Prostate gland (tissue), 2 donors: ENCODE data around the gene EBLN2. TPM values are rescaled to one million over a fixed set of nuclear protein-coding genes. Genes with fewer than 3 reads are reported as not detected.

Source experiments
- DNase-seq: peaks from one replicate; pipeline ENCODE4 v3.0.0-alpha.2; 2019; ENCODE audit warnings: low spot score
- H3K27ac ChIP-seq, 2 donors: fragments of 200-600 bp; sonication (generic); 2 replicates each; pipeline ENCODE4 v1.5.1; 2017 to 2019
- H3K27me3 ChIP-seq: fragments of 200-600 bp; sonication (generic); replicated peaks from 2 replicates; pipeline ENCODE4 v1.5.1; 2019; ENCODE audit not compliant: insufficient read depth
- H3K36me3 ChIP-seq, 2 donors: fragments of 200-600 bp; sonication (generic); 1 replicate in 1 of 2; 2 replicates in 1 of 2; pipeline versions ENCODE4 v1.5.1 to v1.8.1; 2017 to 2019
- H3K4me1 ChIP-seq: fragments of 200-600 bp; sonication (generic); replicated peaks from 2 replicates; pipeline ENCODE4 v1.5.1; 2019
- H3K4me3 ChIP-seq, 2 donors: fragments of 200-600 bp; sonication (generic); 2 replicates each; pipeline ENCODE4 v1.5.1; 2017 to 2019
- H3K9me3 ChIP-seq: fragments of 200-600 bp; sonication (generic); 2 replicates; pipeline ENCODE4 v1.5.1; 2017
- POLR2A ChIP-seq: fragments of 450-650 bp; IDR thresholded peaks from one replicate; pipeline ENCODE4 v1.6.1; 2016; ENCODE audit warnings: antibody characterized with exemption, mild to moderate bottlenecking
- POLR2AphosphoS5 ChIP-seq: sonication (generic); formaldehyde crosslinking; IDR thresholded peaks from one replicate; pipeline ENCODE4 v1.6.1; 2017; ENCODE audit warnings: antibody characterized with exemption
- WGBS: methylation state at CpG from one replicate; pipeline ENCODE4 v1.1.5; 2018; 5-methylcytosine and 5-hydroxymethylcytosine counted together
- intact Hi-C: fragments of 100-400 bp; cut with DNase I; formaldehyde crosslinking; loops from one replicate; pipeline ENCODE4 v1.14.2; 2022
- total RNA-seq, 2 donors: library from RNA; depleted of rRNA; stranded (reverse); fragments of >200 nt; gene quantifications; one replicate each; pipeline ENCODE4 v1.1.0, GENCODE V29; 2016
- TF ChIP-seq, protein P1 (sequence below), 4 experiments: fragments of 200-600 bp in 2 of 4; fragments of 450-650 bp in 2 of 4; sonication (generic) in 2 of 4; IDR thresholded peaks; 1 replicate in 3 of 4; 2 replicates in 1 of 4; pipeline ENCODE4 v1.5.1; 2016 to 2019; ENCODE audit warnings: antibody characterized with exemption in 4 of 4, mild to moderate bottlenecking in 2 of 4, moderate library complexity in 2 of 4

The EBLN2 gene
- total RNA-seq, 2 donors from 2014 or later, result 0.82 to 4.1 TPM

- H3K9me3 ChIP-seq, result no peaks in the 10 kb centered on the region
- H3K4me3 ChIP-seq, result no peak overlapping the region
- no peak for DNase-seq
- no peaks in the 10 kb centered on the region for H3K4me1 ChIP-seq
- WGBS, result 62% methylated on average over 6 of the region's 6 CpGs
- no peaks in the 10 kb centered on the region for H3K27me3 ChIP-seq
- no peak overlapping the region for H3K27ac ChIP-seq
- H3K36me3 ChIP-seq, result no peaks in the 10 kb centered on the region
- intact Hi-C loops, result no loop called here
- TF ChIP-seq POLR2A (no peak), POLR2AphosphoS5 (no peak)
- TF ChIP-seq, protein P1, sequence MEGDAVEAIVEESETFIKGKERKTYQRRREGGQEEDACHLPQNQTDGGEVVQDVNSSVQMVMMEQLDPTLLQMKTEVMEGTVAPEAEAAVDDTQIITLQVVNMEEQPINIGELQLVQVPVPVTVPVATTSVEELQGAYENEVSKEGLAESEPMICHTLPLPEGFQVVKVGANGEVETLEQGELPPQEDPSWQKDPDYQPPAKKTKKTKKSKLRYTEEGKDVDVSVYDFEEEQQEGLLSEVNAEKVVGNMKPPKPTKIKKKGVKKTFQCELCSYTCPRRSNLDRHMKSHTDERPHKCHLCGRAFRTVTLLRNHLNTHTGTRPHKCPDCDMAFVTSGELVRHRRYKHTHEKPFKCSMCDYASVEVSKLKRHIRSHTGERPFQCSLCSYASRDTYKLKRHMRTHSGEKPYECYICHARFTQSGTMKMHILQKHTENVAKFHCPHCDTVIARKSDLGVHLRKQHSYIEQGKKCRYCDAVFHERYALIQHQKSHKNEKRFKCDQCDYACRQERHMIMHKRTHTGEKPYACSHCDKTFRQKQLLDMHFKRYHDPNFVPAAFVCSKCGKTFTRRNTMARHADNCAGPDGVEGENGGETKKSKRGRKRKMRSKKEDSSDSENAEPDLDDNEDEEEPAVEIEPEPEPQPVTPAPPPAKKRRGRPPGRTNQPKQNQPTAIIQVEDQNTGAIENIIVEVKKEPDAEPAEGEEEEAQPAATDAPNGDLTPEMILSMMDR (IDR thresholded peaks at IDR 0.05), result no peak
Measured at GRCh38 chr3:73026111-73026759, 35.2 kb upstream of the EBLN2 start.

- intact Hi-C loops, result no loop called here
- H3K27ac ChIP-seq, result no peak overlapping the region
- 97% methylated on average over 2 of the region's 2 CpGs for WGBS
- TF ChIP-seq POLR2AphosphoS5 (no peak), POLR2A (no peak)
- TF ChIP-seq, protein P1 (IDR thresholded peaks at IDR 0.05), result no peak
- no peaks in the 10 kb centered on the region for H3K27me3 ChIP-seq
- H3K9me3 ChIP-seq, result no peaks in the 10 kb centered on the region
- DNase-seq, result no peak
- no peak overlapping the region for H3K4me3 ChIP-seq
- no peaks in the 10 kb centered on the region for H3K4me1 ChIP-seq
- no peaks in the 10 kb centered on the region for H3K36me3 ChIP-seq
Measured at GRCh38 chr3:73026760-73027113, 34.7 kb upstream of the EBLN2 start.

DNA sequence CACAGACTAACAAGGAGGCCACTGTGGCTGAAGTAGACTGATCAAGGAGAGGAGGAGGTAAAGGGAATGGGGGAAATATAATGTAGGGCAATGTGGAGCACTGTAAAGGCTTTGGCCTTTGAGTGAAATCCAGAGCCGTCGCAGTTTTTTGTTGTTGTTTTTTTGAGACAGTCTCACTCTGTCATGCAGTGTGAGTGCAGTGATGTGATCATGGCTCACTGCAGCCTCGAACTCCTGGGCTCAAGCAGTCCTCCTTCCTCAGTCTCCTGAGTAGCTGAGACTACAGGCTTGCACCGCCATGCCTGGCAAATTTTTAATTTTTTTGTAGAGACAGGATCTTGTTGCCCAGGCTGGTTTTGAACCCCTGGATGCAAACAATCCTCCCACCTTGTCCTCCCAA lies 32.7 kb upstream of the EBLN2 start:
- Histone ChIP-seq H3K36me3 (no peaks in the 10 kb centered on the region), H3K27ac (no peak overlapping the region), H3K4me3 (no peak overlapping the region), H3K27me3 (no peaks in the 10 kb centered on the region), H3K9me3 (no peaks in the 10 kb centered on the region), H3K4me1 (no peaks in the 10 kb centered on the region)
- WGBS, result 97% methylated on average over 4 of the region's 4 CpGs
- intact Hi-C loops, result no loop called here
- TF ChIP-seq, protein P1 (IDR thresholded peaks at IDR 0.05), result no peak
- no peak for TF ChIP-seq POLR2AphosphoS5
- TF ChIP-seq POLR2A, result no peak
- DNase-seq, result no peak

GRCh38 chr3:73029321-73029796 lies 32.1 kb upstream of the EBLN2 start:
- DNase-seq, result no peak
- no peaks in the 10 kb centered on the region for H3K4me1 ChIP-seq
- no peaks in the 10 kb centered on the region for H3K9me3 ChIP-seq
- no peak overlapping the region for H3K4me3 ChIP-seq
- 50% methylated on average over 1 of the region's 1 CpG for WGBS
- no peak overlapping the region for H3K27ac ChIP-seq
- intact Hi-C loops, result no loop called here
- no peaks in the 10 kb centered on the region for H3K27me3 ChIP-seq
- TF ChIP-seq, protein P1 (IDR thresholded peaks at IDR 0.05), result no peak
- TF ChIP-seq POLR2AphosphoS5 (no peak), POLR2A (no peak)
- H3K36me3 ChIP-seq, result no peaks in the 10 kb centered on the region

DNA sequence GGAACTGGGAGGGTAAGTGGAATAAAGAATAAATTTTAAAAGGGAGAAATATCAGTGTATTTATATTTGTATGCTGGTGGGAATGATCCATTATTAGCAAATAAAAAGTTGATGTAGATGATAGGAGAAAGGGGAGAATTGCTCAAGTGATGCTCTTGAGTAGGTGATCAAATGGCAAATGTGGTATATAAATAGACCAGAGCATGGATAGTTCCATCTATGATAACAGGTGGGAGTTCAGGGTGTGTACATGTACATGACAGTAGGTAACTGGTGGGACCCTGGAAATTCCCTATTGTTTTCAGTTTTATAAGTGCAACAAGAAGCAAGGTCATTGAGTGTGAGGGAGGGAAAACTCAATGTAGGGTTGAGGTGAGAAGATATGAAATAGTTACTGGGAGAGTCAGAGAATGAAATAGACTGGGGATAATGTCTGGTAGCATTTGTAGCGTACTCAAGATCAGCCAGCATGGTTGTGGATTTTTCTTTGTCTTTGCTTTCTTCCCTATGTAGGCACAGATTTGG lies 31.3 kb upstream of the EBLN2 start:
- H3K9me3 ChIP-seq, result no peaks in the 10 kb centered on the region
- H3K4me1 ChIP-seq, result no peaks in the 10 kb centered on the region
- TF ChIP-seq, protein P1 (IDR thresholded peaks at IDR 0.05), result no peak
- no peak for TF ChIP-seq POLR2A
- TF ChIP-seq POLR2AphosphoS5, result no peak
- no peaks in the 10 kb centered on the region for H3K36me3 ChIP-seq
- intact Hi-C loops, result no loop called here
- WGBS, result 98% methylated on average over 1 of the region's 1 CpG
- no peak overlapping the region for H3K4me3 ChIP-seq
- no peaks in the 10 kb centered on the region for H3K27me3 ChIP-seq
- no peak for DNase-seq
- H3K27ac ChIP-seq, result no peak overlapping the region
